ENCODE results near the gene CD63. TPM values are rescaled to one million over a fixed set of nuclear protein-coding genes. Genes with fewer than 3 reads are reported as not detected.

CD63 gene
- total and polyA plus RNA-seq, 12 donors: 796 to 2,350 (median 1,526) TPM

DNA sequence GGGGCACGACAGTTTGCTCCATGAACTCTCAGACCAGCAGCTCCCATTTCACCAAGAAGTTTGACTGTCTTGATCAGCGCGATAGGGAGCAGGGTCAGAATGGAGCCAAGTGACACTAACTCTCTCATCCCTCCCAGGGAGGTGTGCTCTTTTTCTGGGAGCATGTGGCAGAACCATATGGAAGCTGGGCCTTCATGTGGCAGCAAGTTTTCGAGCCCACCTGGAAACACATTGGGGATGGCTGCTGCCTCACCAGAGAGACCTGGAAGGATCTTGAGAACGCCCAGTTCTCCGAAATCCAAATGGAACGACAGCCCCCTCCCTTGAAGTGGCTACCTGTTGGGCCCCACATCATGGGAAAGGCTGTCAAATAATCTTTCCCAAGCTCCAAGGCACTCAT is 45.1 kb downstream of the CD63 start:
- no peak overlapping the region for H3K4me3 ChIP-seq
- WGBS, 4 donors: 82 to 94% (median 87%) methylated on average over 3 to 7 of the region's 7 CpGs
- H3K27me3 ChIP-seq: no peaks in the 10 kb centered on the region
- H3K36me3 ChIP-seq (replicated peaks in 1 of 2): no peaks in the 10 kb centered on the region
- intact Hi-C loops (cut with DNase I): no loop called here
- H3K27ac ChIP-seq: no peak overlapping the region
- no peak for TF ChIP-seq POLR2A (IDR thresholded peaks at IDR 0.05)
- TF ChIP-seq, protein P1, sequence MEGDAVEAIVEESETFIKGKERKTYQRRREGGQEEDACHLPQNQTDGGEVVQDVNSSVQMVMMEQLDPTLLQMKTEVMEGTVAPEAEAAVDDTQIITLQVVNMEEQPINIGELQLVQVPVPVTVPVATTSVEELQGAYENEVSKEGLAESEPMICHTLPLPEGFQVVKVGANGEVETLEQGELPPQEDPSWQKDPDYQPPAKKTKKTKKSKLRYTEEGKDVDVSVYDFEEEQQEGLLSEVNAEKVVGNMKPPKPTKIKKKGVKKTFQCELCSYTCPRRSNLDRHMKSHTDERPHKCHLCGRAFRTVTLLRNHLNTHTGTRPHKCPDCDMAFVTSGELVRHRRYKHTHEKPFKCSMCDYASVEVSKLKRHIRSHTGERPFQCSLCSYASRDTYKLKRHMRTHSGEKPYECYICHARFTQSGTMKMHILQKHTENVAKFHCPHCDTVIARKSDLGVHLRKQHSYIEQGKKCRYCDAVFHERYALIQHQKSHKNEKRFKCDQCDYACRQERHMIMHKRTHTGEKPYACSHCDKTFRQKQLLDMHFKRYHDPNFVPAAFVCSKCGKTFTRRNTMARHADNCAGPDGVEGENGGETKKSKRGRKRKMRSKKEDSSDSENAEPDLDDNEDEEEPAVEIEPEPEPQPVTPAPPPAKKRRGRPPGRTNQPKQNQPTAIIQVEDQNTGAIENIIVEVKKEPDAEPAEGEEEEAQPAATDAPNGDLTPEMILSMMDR (IDR thresholded peaks at IDR 0.05): no peak
- no peaks in the 10 kb centered on the region for H3K9me3 ChIP-seq (replicated peaks in 1 of 3)
- peaks cover 9 to 12% of the 10 kb centered on the region in 2 donors for H3K4me1 ChIP-seq (replicated peaks in 1 of 2)
- DNase-seq: peak in 1 of 7 donors; percentile 1

DNA sequence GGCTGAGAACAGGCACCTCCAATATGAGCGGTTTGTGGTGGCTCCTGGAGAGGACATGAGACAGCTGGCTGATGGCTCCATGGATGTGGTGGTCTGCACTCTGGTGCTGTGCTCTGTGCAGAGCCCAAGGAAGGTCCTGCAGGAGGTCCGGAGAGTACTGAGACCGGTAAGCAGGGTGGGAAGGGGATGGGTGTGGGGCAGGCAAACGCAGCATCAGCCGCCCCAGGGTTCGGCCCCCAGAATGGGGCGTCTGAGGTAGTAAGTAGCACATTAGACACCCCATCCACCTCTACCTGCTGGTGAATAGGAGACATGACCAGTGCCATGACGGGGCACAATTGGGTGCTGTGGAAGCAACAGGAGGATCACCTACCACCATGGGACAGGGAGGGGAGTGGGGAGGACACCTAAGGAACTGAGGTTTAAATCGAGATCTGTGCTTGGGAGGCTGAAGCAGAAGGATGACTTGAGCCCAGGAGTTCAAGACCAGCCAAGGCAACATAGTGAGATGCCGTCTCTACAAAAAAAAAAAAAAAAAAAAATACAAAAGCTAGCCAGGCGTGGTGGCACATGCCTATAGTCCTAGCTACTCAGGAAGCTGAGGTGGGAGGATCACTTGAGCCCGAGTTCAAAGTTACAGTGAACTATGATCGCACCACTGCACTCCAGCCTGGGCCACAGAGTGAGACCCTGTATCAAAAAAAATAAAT is 46.6 kb downstream of the CD63 start:
- no peaks in the 10 kb centered on the region for H3K36me3 ChIP-seq (replicated peaks in 1 of 2)
- intact Hi-C loops (cut with DNase I): no loop called here
- peaks cover 9 to 12% of the 10 kb centered on the region in 2 donors for H3K4me1 ChIP-seq (replicated peaks in 1 of 2)
- H3K27ac ChIP-seq: no peak overlapping the region
- H3K9me3 ChIP-seq (replicated peaks in 1 of 3): no peaks in the 10 kb centered on the region
- 67 to 84% (median 78%) methylated on average over 13 of the region's 13 CpGs for WGBS, 4 donors
- peak overlapping the region in 1 of 4 donors; percentile 25 for H3K4me3 ChIP-seq
- TF ChIP-seq, protein P1 (IDR thresholded peaks at IDR 0.05): no peak
- no peak for TF ChIP-seq POLR2A (IDR thresholded peaks at IDR 0.05)
- DNase-seq: peak in 1 of 7 donors; percentile 9
- no peaks in the 10 kb centered on the region for H3K27me3 ChIP-seq

DNA sequence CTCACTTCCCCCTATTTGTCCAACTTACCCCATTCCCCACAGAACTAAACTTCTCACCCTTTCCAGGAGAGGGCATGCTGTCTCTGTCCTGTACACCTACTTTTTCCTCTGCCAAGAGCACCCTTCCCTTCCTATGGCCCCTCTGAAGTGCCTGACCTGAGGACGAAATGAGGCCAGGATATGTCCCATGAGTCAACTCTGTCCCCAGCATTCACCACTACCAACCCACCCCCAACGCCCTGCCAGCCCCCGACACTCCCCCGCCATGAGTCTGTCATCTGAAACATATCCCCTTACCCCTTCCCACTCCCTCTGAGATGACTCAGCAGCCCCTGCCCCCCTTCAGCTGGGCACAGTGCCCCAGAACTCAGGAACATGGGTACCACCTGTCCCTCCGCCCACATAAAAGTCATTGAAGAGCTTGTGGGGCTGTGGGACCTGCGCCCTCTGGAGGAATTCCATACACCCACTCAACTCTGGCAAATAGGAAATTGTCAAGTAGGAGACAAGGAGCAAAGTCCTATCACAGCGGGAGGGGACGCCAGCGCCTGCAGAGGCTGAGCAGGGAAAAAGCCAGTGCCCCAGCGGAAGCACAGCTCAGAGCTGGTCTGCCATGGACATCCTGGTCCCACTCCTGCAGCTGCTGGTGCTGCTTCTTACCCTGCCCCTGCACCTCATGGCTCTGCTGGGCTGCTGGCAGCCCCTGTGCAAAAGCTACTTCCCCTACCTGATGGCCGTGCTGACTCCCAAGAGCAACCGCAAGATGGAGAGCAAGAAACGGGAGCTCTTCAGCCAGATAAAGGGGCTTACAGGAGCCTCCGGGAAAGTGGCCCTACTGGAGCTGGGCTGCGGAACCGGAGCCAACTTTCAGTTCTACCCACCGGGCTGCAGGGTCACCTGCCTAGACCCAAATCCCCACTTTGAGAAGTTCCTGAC is 47.4 kb downstream of the CD63 start:
- 8 to 31% (median 22%) methylated on average over 9 to 17 of the region's 17 CpGs for WGBS, 4 donors
- Histone ChIP-seq H3K27ac (peak overlapping the region in 1 of 5 donors; percentile 13), H3K36me3 (replicated peaks in 1 of 2) (no peaks in the 10 kb centered on the region), H3K4me3 (peak overlapping the region in 1 of 4 donors; percentile 25), H3K9me3 (replicated peaks in 1 of 3) (no peaks in the 10 kb centered on the region), H3K27me3 (no peaks in the 10 kb centered on the region), H3K4me1 (replicated peaks in 1 of 2) (peaks cover 9 to 12% of the 10 kb centered on the region in 2 donors)
- DNase-seq: peak; percentile 45 to 68 (median 61)
- TF ChIP-seq, protein P1 (IDR thresholded peaks at IDR 0.05): peak in 5 of 6 experiments; percentile 21 to 45 (median 33)
- no peak for TF ChIP-seq POLR2A (IDR thresholded peaks at IDR 0.05)
- intact Hi-C loops (cut with DNase I): no loop called here

DNA sequence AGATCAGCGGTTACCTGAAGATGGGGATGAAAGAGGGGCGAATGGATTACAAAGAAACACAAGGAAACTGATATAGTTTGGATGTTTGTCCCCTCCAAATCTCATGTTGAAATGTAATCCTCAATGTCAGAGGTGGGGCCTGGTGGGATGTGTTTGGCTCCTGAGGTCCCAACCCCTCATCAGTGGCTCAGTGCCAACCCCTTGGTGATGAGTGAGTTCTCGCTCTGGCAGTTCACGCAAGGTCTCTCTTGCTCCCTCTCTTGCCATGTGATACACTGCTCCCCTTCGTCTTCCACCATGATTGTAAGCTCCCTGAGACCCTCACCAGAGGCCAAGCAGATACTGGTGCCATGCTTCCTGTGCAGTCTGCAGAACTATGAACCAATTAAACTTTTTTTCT is 49.1 kb downstream of the CD63 start:
- Histone ChIP-seq H3K4me3 (no peak overlapping the region), H3K4me1 (replicated peaks in 1 of 2) (peaks cover 9 to 12% of the 10 kb centered on the region in 2 donors), H3K36me3 (replicated peaks in 1 of 2) (no peaks in the 10 kb centered on the region), H3K9me3 (replicated peaks in 1 of 3) (no peaks in the 10 kb centered on the region), H3K27me3 (no peaks in the 10 kb centered on the region), H3K27ac (no peak overlapping the region)
- TF ChIP-seq POLR2A (IDR thresholded peaks at IDR 0.05): no peak
- TF ChIP-seq, protein P1 (IDR thresholded peaks at IDR 0.05): no peak
- intact Hi-C loops (cut with DNase I): no loop called here
- DNase-seq: peak in 1 of 7 donors; percentile 13
- 83 to 89% (median 88%) methylated on average over 5 of the region's 5 CpGs for WGBS, 4 donors

Measured in adrenal gland (tissue), 12 donors.